Neuronal stem cell (in vitro differentiated cells): Measurements from ENCODE around the gene FUT3.
"Not testable (repeated sequence)": the region's sequence is repeated elsewhere in the genome, so short reads cannot be mapped to it uniquely, and the experiment has no call there.

Experiments used
- DNase-seq: peaks from one replicate; pipeline ENCODE4 v3.0.0-alpha.2; 2013; ENCODE audit warnings: low spot score
- H2AFZ ChIP-seq: one replicate; pipeline ENCODE4 v1.6.1; 2013; ENCODE audit warnings: mild to moderate bottlenecking, low read length, inconsistent platforms
- H2AK5ac ChIP-seq: 2 replicates; pipeline ENCODE4 v1.6.1; 2013; ENCODE audit warnings: low read depth, mild to moderate bottlenecking, inconsistent platforms, low read length, moderate library complexity, mixed read lengths
- H2BK120ac ChIP-seq: 2 replicates; pipeline ENCODE4 v1.6.1; 2013; ENCODE audit warnings: low read depth, mild to moderate bottlenecking, inconsistent platforms, low read length, moderate library complexity, mixed read lengths
- H2BK12ac ChIP-seq: one replicate; pipeline ENCODE4 v1.6.1; 2013; ENCODE audit warnings: low read length, inconsistent platforms
- H2BK15ac ChIP-seq: 2 replicates; pipeline ENCODE4 v1.6.1; 2013; ENCODE audit warnings: mild to moderate bottlenecking, low read length, inconsistent platforms, mixed read lengths
- H2BK5ac ChIP-seq: one replicate; pipeline ENCODE4 v1.6.1; 2013; ENCODE audit warnings: inconsistent platforms, mild to moderate bottlenecking, low read length, moderate library complexity
- H3K14ac ChIP-seq: one replicate; pipeline ENCODE4 v1.6.1; 2013; ENCODE audit warnings: low read length, inconsistent platforms
- H3K18ac ChIP-seq: 2 replicates; pipeline ENCODE4 v1.6.1; 2013; ENCODE audit warnings: low read length, inconsistent platforms
- H3K23ac ChIP-seq: 2 replicates; pipeline ENCODE4 v1.6.1; 2013; ENCODE audit warnings: low read depth, mild to moderate bottlenecking, mixed read lengths, low read length, inconsistent platforms; ENCODE audit not compliant: poor library complexity
- H3K27ac ChIP-seq: replicated peaks from 3 replicates; pipeline ENCODE4 v1.5.1; 2013; ENCODE audit warnings: low read length, inconsistent platforms
- H3K27me3 ChIP-seq, 3 experiments: 2 replicates each; pipeline ENCODE4 v1.6.1; 2013; ENCODE audit warnings: low read length in 3 of 3, mild to moderate bottlenecking in 2 of 3, inconsistent platforms in 1 of 3, low read depth in 1 of 3, mixed read lengths in 1 of 3, moderate library complexity in 1 of 3; ENCODE audit not compliant: control insufficient read depth in 3 of 3, insufficient read depth in 3 of 3
- H3K36me3 ChIP-seq, 2 donors: replicated peaks in 1 of 2; 2 replicates each; pipeline ENCODE4 v1.6.1; 2013; ENCODE audit warnings: low read length in 2 of 2; ENCODE audit not compliant: control insufficient read depth in 2 of 2, insufficient read depth in 2 of 2
- H3K4ac ChIP-seq: 2 replicates; pipeline ENCODE4 v1.6.1; 2013; ENCODE audit warnings: inconsistent platforms, mild to moderate bottlenecking, low read length, moderate library complexity
- H3K4me1 ChIP-seq, 2 donors: 1 replicate in 1 of 2; 2 replicates in 1 of 2; pipeline ENCODE4 v1.6.1; 2013; ENCODE audit warnings: low read length in 2 of 2, low read depth in 1 of 2; ENCODE audit not compliant: control insufficient read depth in 2 of 2, insufficient read depth in 1 of 2
- H3K4me2 ChIP-seq: one replicate; pipeline ENCODE4 v1.6.1; 2013; ENCODE audit warnings: mild to moderate bottlenecking, low read length, inconsistent platforms; ENCODE audit not compliant: insufficient read depth, poor library complexity, severe bottlenecking
- H3K4me3 ChIP-seq, 2 donors: 2 replicates each; pipeline ENCODE4 v1.5.1; 2013; ENCODE audit warnings: low read length in 2 of 2, mild to moderate bottlenecking in 2 of 2, inconsistent platforms in 1 of 2, moderate library complexity in 1 of 2
- H3K79me1 ChIP-seq: one replicate; pipeline ENCODE4 v1.6.1; 2013; ENCODE audit warnings: low read depth, mild to moderate bottlenecking, inconsistent platforms, low read length, moderate library complexity
- H3K9ac ChIP-seq: one replicate; pipeline ENCODE4 v1.6.1; 2013; ENCODE audit warnings: mild to moderate bottlenecking, low read depth, low read length, inconsistent platforms; ENCODE audit not compliant: poor library complexity
- H3K9me3 ChIP-seq, 2 donors: replicated peaks in 1 of 2; 2 replicates each; pipeline versions ENCODE3 to v1.6.1; 2013; ENCODE audit warnings: low read length in 2 of 2, mild to moderate bottlenecking in 2 of 2, inconsistent platforms in 1 of 2, low read depth in 1 of 2, mixed read lengths in 1 of 2, moderate library complexity in 1 of 2; ENCODE audit not compliant: control insufficient read depth in 2 of 2, insufficient read depth in 1 of 2
- H4K8ac ChIP-seq: one replicate; pipeline ENCODE4 v1.6.1; 2013; ENCODE audit warnings: low read depth, mild to moderate bottlenecking, inconsistent platforms, low read length, moderate library complexity
- H4K91ac ChIP-seq: one replicate; pipeline ENCODE4 v1.6.1; 2013; ENCODE audit warnings: low read length, low read depth, mild to moderate bottlenecking, inconsistent platforms; ENCODE audit not compliant: poor library complexity
- WGBS, 2 donors: extraction: QIAGEN DNeasy Blood & Tissue Kit; methylation state at CpG; one replicate each; pipeline ENCODE4 v1.1.7; 2013; ENCODE audit warnings: missing lambda C conversion rate in 2 of 2, mixed read lengths in 1 of 2; ENCODE audit not compliant: insufficient read length in 2 of 2, insufficient replicate concordance in 1 of 2; ENCODE audit errors: extremely low coverage in 2 of 2; 5-methylcytosine and 5-hydroxymethylcytosine counted together

The FUT3 gene

DNA sequence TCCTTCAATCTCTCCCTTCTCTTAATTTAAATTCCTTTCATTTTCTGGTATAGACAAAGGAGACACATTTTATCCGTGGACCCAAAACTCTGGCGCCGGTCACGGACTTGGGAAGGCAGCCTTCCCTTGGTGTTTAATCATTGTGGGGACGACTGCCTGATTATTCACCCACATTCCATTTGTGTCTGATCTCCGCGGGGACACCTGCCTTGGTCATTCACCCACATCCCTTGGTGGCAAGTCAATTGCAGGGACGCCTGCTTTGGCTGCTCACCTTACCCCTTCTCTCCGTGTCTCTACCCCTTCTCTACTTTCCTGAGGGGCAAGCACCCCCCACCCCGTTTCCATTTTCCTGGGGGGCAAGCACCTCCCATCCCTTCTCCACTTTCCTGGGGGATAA, 3.4 kb downstream of the FUT3 start:
- H3K36me3 ChIP-seq, H3K4me2 ChIP-seq, H3K23ac ChIP-seq, H2BK120ac ChIP-seq, H2BK15ac ChIP-seq, DNase-seq, H3K9me3 ChIP-seq, H3K4me3 ChIP-seq, H3K27me3 ChIP-seq, H3K4me1 ChIP-seq, H3K79me1 ChIP-seq, H2AFZ ChIP-seq, H3K9ac ChIP-seq, H3K27ac ChIP-seq, H2BK12ac ChIP-seq, H4K91ac ChIP-seq, H2AK5ac ChIP-seq, H2BK5ac ChIP-seq, H4K8ac ChIP-seq, H3K18ac ChIP-seq, H3K4ac ChIP-seq, H3K14ac ChIP-seq: not testable (repeated sequence)
- no CpG with 5 or more reads among the region's 10 CpGs for WGBS, 2 donors

DNA sequence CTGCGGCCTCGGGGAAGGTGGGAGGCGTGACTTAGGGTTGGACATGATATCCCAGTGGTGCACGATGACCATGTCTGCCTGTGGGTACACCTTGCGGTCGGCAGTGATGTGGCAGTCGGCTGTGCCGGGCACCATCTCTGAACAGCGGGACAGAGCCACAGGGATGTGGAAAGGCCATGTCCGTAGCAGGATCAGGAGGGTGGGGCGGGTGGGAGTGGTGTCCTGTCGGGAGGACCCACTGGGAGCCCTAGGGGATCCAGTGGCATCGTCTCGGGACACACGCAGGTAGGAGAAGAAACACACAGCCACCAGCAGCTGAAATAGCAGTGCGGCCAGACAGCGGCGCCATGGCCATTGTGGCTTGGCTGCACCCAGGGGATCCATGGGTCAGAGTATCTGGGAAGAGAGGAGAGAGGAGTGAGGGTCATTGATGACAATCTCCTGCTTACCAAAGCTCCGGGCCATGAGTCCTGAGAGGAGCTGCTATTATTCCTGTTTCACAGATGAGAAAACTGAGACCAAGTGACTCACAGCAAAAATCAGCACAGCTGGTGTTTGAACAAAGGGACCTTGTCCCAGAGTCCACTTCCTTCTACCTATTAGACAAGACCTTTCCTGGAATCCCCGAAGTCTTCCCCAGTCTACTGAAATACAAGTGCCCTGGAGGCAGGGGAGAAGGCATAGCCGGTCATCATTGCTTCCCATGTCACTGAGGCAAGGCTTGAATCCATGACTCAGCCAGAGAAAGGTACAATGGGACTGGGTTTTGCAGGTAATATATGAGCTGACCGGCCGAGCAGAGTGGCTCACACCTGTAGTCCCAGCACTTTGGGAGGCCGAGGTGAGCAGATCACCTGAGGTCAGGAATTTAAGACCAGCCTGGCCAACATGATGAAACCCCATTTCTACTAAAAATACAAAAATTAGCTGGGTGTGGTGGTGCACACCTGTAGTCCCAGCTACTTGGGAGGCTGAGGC, 6.5 kb downstream of the FUT3 start:
- Histone ChIP-seq H3K4ac (no peak overlapping the region), H2BK12ac (no peak overlapping the region), H3K4me1 (no peaks in the 10 kb centered on the region), H2AK5ac (no peak overlapping the region), H3K4me3 (no peak overlapping the region), H3K14ac (no peak overlapping the region), H2BK15ac (no peak overlapping the region), H2BK5ac (no peak overlapping the region), H3K9ac (no peak overlapping the region), H3K23ac (no peak overlapping the region), H2BK120ac (no peak overlapping the region), H3K79me1 (no peaks in the 10 kb centered on the region), H3K27ac (no peak overlapping the region), H3K36me3 (no peaks in the 10 kb centered on the region), H3K9me3 (no peaks in the 10 kb centered on the region), H2AFZ (no peak overlapping the region), H4K8ac (no peak overlapping the region), H3K27me3 (peaks cover 0 to 5% (median 0%) of the 10 kb centered on the region in 3 experiments), H4K91ac (no peak overlapping the region), H3K4me2 (no peak overlapping the region), H3K18ac (no peak overlapping the region)
- no peak for DNase-seq
- no CpG with 5 or more reads among the region's 24 CpGs for WGBS, 2 donors

DNA sequence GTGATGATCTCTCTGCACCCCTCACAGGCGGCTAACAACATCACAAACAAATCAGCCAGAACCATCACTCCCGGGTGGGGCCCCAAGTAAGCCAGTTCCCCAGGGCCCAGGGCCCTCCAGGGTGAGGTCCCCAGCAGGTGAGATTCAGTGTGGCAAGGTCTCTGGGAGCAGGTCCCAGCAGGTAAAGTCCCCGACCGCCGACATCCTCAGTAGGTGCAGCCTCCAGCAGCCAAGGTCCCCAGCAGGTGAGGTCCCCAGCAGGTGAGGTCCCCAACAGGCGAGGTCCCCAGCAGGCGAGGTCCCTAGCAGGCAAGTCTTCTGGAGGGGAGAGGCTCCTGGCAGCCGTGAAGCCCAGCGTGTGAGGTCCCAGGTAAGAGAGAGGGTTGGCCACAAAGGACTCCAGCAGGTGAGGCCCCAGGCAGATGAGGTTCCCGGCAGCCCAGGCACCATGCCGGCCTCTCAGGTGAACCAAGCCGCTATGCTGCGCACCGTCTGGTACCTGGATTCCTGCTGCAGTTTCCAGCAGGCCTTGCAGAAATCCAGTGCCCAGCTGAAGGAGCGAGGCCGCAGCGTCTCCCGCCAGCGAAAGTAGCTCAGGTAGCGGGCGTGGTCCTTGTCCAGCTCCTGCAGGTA, 7.8 kb downstream of the FUT3 start:
- Histone ChIP-seq H2BK15ac (no peak overlapping the region), H3K18ac (no peak overlapping the region), H3K27ac (no peak overlapping the region), H4K8ac (no peak overlapping the region), H3K4ac (no peak overlapping the region), H3K4me3 (no peak overlapping the region), H3K79me1 (no peaks in the 10 kb centered on the region), H3K27me3 (peaks cover 0 to under 1% (median 0%) of the 10 kb centered on the region in 3 experiments), H2AK5ac (peak overlapping the region; percentile 21), H3K36me3 (no peaks in the 10 kb centered on the region), H3K4me2 (no peak overlapping the region), H3K23ac (no peak overlapping the region), H2AFZ (no peak overlapping the region), H3K9me3 (no peaks in the 10 kb centered on the region), H3K9ac (peak overlapping the region; percentile 12), H2BK12ac (no peak overlapping the region), H2BK120ac (no peak overlapping the region), H3K14ac (no peak overlapping the region), H3K4me1 (no peaks in the 10 kb centered on the region), H4K91ac (no peak overlapping the region), H2BK5ac (no peak overlapping the region)
- no peak for DNase-seq
- no CpG with 5 or more reads among the region's 21 CpGs for WGBS, 2 donors

DNA sequence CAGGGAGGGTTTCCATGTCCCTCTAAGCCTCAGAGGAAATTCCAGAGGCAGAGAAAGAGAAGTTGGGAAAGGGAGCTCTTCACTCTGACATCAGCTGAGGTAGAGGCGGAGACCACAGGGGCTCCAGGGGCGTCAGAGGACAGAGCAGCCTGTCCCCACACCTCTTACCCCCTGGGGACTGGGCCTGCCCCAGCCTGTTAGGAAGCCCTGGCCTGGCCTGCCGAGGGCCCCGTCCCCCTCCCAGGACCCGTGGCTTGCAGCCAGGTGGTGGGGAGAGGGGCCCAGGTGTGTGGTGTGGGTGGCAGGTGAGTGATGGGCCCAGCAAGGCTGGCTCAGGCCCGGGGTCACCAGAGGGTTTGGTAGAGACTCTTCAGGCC, 9.5 kb downstream of the FUT3 start:
- not testable (repeated sequence) for H2BK5ac ChIP-seq, H3K4me3 ChIP-seq, H3K27me3 ChIP-seq, H3K4ac ChIP-seq, H3K36me3 ChIP-seq, H3K27ac ChIP-seq, H2AK5ac ChIP-seq, H3K4me2 ChIP-seq, H3K18ac ChIP-seq, H3K9me3 ChIP-seq, H2AFZ ChIP-seq, H2BK12ac ChIP-seq, H3K14ac ChIP-seq, H3K23ac ChIP-seq, H2BK15ac ChIP-seq, DNase-seq, H4K91ac ChIP-seq, H4K8ac ChIP-seq, H3K79me1 ChIP-seq, H2BK120ac ChIP-seq, H3K9ac ChIP-seq, H3K4me1 ChIP-seq
- WGBS, 2 donors, result no CpG with 5 or more reads among the region's 6 CpGs
